IPS-11a (cell line): ENCODE measurements around the gene HNRNPA0.

Experiments used
- H3K4me3 ChIP-seq: one replicate; pipeline ENCODE4 v1.5.1; 2013; ENCODE audit warnings: low read depth, low read length, control low read depth

The HNRNPA0 gene

GRCh38 chr5:137754961-137755762 is 999 bp upstream of the HNRNPA0 start:
- peak overlapping the region; percentile 100 for H3K4me3 ChIP-seq

GRCh38 chr5:137753691-137754187 is 424 bp downstream of the HNRNPA0 start:
- H3K4me3 ChIP-seq: peak overlapping the region; percentile 100

DNA sequence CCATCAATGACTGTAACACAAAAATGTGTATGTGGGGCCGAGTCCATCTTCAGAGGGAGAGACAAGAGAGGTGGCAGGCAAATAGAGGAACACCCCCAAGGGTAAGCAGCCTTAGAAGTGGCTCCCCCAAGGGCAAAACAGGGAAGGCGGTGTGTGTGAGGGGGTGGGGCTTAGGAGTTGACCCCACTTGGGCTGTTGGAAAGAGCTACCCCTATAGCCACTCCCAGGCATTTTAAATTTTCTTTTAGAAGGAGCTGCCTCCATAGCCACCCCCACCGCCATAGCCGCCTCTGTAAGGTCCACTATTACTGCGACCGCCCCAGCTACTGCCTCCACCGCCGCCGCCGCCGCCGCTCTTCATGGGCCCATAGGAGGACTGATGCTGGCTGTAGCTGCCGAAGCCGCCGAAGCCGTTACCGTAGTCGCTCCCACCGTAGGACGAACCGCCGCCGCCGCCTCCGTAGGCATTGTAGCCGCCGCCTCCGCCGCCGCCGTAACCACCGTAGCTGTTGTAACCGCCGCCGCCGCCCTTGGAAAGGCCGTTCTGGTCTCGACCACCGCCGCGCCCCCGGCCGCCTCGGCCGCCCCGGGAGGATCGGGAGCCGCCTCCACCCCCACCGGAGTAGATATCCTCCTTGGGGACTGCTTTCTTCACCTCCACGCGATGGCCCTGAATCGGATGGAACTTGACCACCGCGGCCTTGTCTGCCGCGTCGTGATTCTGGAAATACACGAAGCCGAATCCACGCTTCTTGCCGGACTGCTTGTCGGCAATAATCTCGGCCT is 1.1 kb downstream of the HNRNPA0 start:
- peak overlapping the region; percentile 100 for H3K4me3 ChIP-seq

DNA sequence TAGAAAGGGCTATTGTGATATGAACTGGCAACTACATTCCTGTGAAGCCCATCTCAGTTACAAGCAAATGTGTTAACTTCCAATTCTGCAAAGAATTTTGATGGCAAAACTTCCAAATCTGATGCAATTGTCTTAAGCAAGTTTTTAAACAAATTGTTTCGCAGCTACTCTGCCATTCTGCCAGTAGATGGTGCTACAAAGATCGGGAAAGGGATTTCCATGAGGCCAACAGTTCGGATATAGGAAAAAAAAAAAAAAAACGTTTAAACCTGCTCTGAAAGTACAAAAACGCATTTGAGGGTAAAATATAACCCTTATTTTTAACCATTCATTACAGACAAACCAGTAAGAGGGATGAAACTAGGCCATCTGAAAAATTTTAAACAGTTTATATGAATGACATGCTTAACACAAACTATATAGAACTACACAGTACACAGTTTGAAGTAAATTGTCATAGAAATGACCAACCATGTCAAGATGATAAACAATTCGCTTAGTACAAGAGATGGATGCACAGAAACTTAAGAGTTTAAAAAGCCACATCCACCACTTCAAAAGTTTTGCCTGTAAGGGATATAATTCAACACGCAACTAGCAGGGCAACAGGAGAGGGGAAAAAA is 2.2 kb downstream of the HNRNPA0 start:
- H3K4me3 ChIP-seq: peak overlapping the region; percentile 100

DNA sequence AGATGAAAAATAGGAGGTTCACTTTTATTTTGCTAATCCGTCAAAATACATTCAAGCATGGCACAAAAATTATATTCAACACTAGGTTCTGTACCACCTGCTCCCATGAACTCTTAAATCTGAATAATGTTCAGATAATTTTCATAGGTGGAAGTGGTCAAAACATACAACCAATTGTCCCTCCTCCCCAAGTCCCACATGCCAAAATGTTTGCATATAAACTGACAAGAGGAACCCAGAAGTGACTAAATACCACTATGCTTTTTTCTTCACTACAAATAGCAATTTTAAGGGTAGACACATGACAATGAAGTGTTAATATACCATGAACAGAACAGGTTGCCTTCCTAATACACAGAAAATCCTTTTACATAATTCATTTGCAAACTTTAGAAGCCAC is 3.7 kb downstream of the HNRNPA0 start:
- no peak overlapping the region for H3K4me3 ChIP-seq

- no peak overlapping the region for H3K4me3 ChIP-seq
Observed at GRCh38 chr5:137747848-137748247, 6.3 kb downstream of the HNRNPA0 start.

- no peak overlapping the region for H3K4me3 ChIP-seq
Observed at GRCh38 chr5:137743031-137743640, 11.0 kb downstream of the HNRNPA0 start.

GRCh38 chr5:137741718-137742117 is 12.4 kb downstream of the HNRNPA0 start:
- no peak overlapping the region for H3K4me3 ChIP-seq

DNA sequence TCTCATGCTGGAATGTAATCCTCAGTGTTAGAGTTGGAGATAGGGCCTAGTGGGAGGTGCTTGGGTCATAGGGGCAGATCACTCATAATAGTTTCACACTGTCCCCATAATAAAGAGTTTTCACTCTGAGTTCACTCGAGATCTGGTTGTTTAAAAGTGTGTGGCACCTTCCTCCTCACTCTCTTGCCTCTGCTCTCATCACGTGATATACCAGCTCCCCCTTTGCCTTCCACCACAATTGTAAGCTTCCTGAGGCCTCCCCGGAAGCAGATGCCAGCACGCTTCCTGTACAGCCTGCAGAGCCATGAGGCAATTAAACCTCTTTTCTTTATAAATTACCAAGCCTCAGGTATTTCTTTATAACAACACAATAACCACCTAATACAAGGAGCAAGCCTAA is 14.4 kb downstream of the HNRNPA0 start:
- no peak overlapping the region for H3K4me3 ChIP-seq

GRCh38 chr5:137738947-137739346 is 15.2 kb downstream of the HNRNPA0 start:
- no peak overlapping the region for H3K4me3 ChIP-seq

DNA sequence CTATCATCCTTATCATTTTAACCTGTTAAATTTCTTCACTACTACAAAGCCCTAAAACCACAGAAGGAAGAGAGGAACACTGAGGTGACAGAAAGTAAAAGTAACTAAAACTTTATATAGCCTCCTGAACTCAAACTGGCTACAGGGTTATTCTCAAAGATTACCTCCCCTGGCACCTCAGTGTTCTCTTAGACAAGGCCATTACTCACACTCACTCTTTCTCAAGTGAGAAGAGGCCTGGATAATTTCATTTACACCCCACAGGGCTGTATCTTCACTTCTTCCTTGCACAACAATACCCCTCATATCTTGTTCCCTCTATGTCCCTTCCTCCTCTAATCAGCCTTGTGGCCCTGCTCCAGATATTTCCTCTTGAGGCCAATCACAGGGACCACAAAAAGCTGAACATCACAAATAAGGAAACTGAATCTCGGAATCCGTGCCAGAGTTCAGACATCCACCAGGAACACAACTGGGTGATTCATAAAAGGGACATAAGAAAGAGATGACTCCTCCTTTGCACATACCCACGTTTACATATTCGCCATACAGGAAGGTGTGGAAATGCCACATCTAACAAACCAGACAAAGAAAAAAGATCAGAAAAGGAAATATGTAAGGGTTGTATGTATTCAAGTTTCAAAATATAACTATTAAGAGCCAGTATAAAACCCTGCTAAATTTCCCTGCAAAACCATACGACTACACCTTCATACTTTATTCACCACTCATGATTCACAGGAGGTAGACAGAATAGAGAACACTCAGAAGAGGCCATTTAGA is 16.6 kb downstream of the HNRNPA0 start:
- H3K4me3 ChIP-seq: no peak overlapping the region

DNA sequence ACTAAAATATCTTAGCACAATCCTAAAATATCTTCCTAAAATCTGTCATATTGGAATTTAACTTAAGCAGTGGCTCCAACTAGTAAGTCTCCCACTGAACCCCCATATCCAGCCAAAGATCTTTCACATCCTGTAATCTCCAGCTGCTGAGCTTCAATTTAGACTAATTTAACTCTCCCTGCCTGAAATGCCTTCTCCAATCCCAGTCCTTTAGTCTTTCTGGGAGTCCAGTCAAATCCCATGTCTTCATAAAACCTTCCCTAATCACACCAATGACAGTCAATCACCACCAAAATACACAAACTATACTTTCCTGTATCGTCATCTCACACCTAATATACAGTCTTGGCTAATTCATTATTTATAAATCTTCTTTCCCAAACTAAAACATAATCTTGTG is 17.7 kb downstream of the HNRNPA0 start:
- no peak overlapping the region for H3K4me3 ChIP-seq

DNA sequence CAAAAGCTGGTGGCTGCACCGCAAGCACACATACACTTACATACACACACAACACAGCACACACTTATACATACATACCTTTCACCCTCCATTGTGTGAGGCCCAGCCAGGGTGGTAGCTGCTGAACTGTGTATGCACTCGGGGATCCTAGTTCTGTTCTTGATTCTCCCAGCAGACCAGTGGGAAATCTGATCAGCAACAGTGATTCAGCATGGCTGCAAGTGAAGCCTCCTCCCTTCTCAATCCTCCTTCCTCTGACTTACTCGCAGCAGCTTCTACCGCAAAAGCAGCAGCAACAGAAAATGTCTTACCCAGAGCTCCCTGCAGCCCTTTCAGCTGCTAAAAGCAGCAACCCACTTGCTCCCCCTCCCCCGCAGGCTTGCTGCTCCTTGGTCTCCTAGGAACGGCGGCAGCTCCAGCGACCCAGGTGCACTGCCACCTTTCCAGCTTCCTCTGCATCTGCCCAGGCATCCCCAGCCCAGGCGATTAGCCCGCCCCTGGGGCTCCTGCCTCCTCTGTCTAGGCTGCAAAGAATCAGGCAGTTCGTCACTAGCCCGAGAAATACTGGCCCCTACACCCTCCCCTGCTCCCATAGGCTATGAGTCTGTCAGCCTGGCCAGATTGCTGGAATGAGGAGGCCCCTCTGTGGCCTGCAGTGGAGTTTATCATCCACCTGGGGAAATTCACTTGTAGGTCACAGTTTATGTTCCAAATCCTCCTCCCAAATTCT is 18.4 kb downstream of the HNRNPA0 start, which contains the start of gene KLHL3:
Gene KLHL3, minus strand, starts transcription at position 535 of the 730 bp plus-strand sequence. Its CDS starts 443 bp downstream, at position 92.
- peak within 1 kb of the TSS; percentile 60 for H3K4me3 ChIP-seq

DNA sequence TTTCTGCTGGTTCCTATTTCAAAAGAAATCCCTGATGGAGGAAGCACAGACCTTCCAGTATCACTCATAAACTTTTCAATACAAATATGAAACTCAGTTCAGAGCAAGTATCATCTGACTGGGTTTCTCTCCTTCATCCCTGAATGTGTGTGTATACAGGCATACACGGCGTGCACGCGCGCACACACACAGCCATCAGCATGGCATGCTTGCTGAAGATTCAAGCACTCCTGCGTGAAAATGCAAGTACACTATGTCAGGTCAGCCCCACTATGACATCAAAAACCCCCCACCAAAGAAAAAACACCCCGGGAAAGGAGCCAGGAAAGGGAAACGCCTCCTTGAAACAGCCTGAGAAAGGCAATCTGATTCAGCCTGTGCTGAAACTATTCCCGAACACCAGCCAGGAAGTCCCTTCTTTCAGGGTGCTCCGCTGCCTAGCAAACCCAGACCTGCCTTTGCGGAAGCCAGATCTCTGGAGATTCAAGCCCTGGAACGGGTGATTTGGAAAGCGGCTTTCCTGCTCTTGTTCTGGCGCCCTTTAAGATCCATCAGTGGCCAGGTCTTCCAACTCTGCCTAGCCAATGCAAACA is 19.1 kb downstream of the HNRNPA0 start:
- H3K4me3 ChIP-seq: peak overlapping the region; percentile 60

- H3K4me3 ChIP-seq: peak overlapping the region; percentile 60
Observed at GRCh38 chr5:137734331-137734730, 19.8 kb downstream of the HNRNPA0 start.

- H3K4me3 ChIP-seq: no peak overlapping the region
Observed at GRCh38 chr5:137733922-137734321, 20.2 kb downstream of the HNRNPA0 start.

DNA sequence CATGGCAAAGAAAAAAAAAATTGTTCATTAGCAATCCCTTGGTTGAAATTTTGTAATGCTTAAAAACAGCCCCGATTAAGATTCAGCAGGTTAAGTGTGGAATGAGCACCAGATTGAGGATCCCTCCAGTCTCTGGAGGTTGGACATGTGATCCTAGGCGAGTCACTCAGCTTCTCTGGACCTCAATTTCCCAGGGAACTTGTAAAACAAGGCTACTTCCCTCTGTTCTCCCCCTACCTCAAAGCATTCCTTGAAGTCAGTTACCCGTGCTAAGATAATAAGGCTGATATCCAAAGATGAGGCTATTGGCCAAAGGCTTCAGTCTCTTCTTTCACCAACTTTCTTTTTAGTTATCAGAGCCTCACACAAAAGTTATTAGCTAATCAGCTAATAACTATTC is 21.2 kb downstream of the HNRNPA0 start:
- no peak overlapping the region for H3K4me3 ChIP-seq

- H3K4me3 ChIP-seq: no peak overlapping the region
Observed at GRCh38 chr5:137731176-137731575, 23.0 kb downstream of the HNRNPA0 start.

DNA sequence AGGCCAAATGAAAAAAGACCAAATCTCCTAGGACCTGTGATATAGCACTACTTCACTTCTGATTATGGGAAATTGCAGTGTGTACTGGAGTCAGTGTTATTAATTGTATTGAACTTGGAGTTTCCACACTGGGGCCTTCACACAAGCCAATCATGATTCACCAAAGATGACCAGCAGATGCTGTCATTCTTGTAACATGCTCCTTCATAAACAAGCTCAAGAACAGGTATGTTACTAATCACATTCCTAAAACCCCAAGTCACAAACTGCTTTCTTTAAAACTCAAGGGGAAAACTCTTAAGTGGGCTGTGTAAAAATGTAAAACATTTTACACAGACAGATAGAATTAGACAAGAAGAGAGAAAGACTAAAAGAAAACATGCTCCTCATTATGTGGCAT is 23.8 kb downstream of the HNRNPA0 start:
- no peak overlapping the region for H3K4me3 ChIP-seq
